Measurements from ENCODE around the gene HSD17B1. TPM values are rescaled to one million over a fixed set of nuclear protein-coding genes. Genes with fewer than 3 reads are reported as not detected.

Gene HSD17B1
- total RNA-seq, 1 experiment from 2014 or later, result 1.5 TPM

- Histone ChIP-seq H3K4me3 (ENCODE audit: low read length) (no peak overlapping the region), H3K27ac (ENCODE audit: low read length) (peak overlapping the region; percentile 74), H2AFZ (ENCODE audit: low read length) (no peak overlapping the region), H3K4me2 (ENCODE audit: low read length) (no peak overlapping the region), H3K27me3 (ENCODE audit: low read length) (no peaks in the 10 kb centered on the region), H3K4me1 (ENCODE audit: insufficient read depth, low read length) (peaks cover 30% of the 10 kb centered on the region), H3F3A (ENCODE audit: low read length, unreplicated experiment) (no peaks in the 10 kb centered on the region), H3K9me3 (ENCODE audit: low read length) (no peaks in the 10 kb centered on the region), H3K79me2 (ENCODE audit: low read length) (no peaks in the 10 kb centered on the region), H4K20me1 (ENCODE audit: low read length) (no peaks in the 10 kb centered on the region), H3K9ac (ENCODE audit: low read length) (no peak overlapping the region), H3K9me2 (replicated peaks; ENCODE audit: low read length) (no peaks in the 10 kb centered on the region), H3K36me3 (ENCODE audit: low read depth, low read length) (no peaks in the 10 kb centered on the region; the same call in 1 of the 2 replicates)
- TF ChIP-seq EZH2 (IDR thresholded peaks at IDR 0.05; ENCODE audit: low read length, unreplicated experiment), result no peak
- no peak for TF ChIP-seq EZH2phosphoT487 (IDR thresholded peaks at IDR 0.05; ENCODE audit: borderline replicate concordance, low read length)
- TF ChIP-seq, protein P1, sequence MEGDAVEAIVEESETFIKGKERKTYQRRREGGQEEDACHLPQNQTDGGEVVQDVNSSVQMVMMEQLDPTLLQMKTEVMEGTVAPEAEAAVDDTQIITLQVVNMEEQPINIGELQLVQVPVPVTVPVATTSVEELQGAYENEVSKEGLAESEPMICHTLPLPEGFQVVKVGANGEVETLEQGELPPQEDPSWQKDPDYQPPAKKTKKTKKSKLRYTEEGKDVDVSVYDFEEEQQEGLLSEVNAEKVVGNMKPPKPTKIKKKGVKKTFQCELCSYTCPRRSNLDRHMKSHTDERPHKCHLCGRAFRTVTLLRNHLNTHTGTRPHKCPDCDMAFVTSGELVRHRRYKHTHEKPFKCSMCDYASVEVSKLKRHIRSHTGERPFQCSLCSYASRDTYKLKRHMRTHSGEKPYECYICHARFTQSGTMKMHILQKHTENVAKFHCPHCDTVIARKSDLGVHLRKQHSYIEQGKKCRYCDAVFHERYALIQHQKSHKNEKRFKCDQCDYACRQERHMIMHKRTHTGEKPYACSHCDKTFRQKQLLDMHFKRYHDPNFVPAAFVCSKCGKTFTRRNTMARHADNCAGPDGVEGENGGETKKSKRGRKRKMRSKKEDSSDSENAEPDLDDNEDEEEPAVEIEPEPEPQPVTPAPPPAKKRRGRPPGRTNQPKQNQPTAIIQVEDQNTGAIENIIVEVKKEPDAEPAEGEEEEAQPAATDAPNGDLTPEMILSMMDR (conservative IDR thresholded peaks at IDR 0.05; ENCODE audit: low read depth, low read length), result no peak
- DNase-seq (no peak), ATAC-seq (no peak)
- BruUV-seq (replicated peaks), result no TSS peak
- intact Hi-C loops (cut with micrococcal nuclease), result no loop called here
- ChIA-PET CTCF (no interaction called here), POLR2A (ENCODE audit: unreplicated experiment) (no interaction called here)
Measured at GRCh38 chr17:42521036-42521435, 31.7 kb upstream of the HSD17B1 start.

DNA sequence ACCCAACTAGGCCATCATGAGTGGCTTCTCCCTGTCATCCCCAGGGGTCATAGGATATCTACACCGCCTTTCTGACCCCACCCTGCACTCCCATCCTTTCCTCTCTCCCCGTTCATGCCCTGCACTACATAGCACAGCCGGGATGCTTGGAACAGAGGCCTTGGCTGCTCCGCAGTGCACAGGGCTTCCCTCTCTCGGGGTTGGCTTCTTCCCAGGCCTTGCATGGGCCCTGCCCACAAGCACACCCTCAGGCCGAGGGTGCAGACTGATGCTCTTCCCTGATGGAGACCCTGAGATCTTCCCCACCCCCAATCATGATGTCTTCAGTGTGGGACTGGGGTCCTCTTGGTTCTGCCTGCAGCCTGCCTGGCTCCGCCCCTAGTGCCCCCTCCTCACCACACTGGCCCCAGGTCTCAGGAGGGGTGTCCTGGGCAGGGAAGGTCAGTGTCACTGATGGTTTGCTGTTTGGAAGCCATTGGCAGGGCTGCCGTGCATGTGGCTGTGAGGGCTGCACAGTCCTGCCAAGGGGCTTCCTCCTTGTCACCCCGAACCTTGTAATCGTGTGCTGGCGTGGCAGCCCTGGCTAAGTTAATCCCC, 31.0 kb upstream of the HSD17B1 start:
- Histone ChIP-seq H3K79me2 (ENCODE audit: low read length) (no peaks in the 10 kb centered on the region), H2AFZ (ENCODE audit: low read length) (no peak overlapping the region), H3K4me1 (ENCODE audit: insufficient read depth, low read length) (peaks cover 30% of the 10 kb centered on the region), H3K9me2 (replicated peaks; ENCODE audit: low read length) (no peaks in the 10 kb centered on the region), H3K4me2 (ENCODE audit: low read length) (no peak overlapping the region), H3K27ac (ENCODE audit: low read length) (no peak overlapping the region), H4K20me1 (ENCODE audit: low read length) (no peaks in the 10 kb centered on the region), H3K4me3 (ENCODE audit: low read length) (no peak overlapping the region), H3K9me3 (ENCODE audit: low read length) (no peaks in the 10 kb centered on the region), H3K36me3 (ENCODE audit: low read depth, low read length) (no peaks in the 10 kb centered on the region; the same call in 1 of the 2 replicates), H3F3A (ENCODE audit: low read length, unreplicated experiment) (no peaks in the 10 kb centered on the region), H3K27me3 (ENCODE audit: low read length) (no peaks in the 10 kb centered on the region), H3K9ac (ENCODE audit: low read length) (no peak overlapping the region)
- TF ChIP-seq, protein P1 (conservative IDR thresholded peaks at IDR 0.05; ENCODE audit: low read depth, low read length), result no peak
- no peak for TF ChIP-seq EZH2 (IDR thresholded peaks at IDR 0.05; ENCODE audit: low read length, unreplicated experiment)
- no peak for TF ChIP-seq EZH2phosphoT487 (IDR thresholded peaks at IDR 0.05; ENCODE audit: borderline replicate concordance, low read length)
- CTCF ChIA-PET, result no interaction called here
- no peak for DNase-seq
- POLR2A ChIA-PET (ENCODE audit: unreplicated experiment), result no interaction called here
- no TSS peak for BruUV-seq (replicated peaks)
- intact Hi-C loops (cut with micrococcal nuclease), result no loop called here
- no peak for ATAC-seq

- no peak overlapping the region for H2AFZ ChIP-seq (ENCODE audit: low read length)
- TF ChIP-seq, protein P1 (conservative IDR thresholded peaks at IDR 0.05; ENCODE audit: low read depth, low read length), result no peak
- TF ChIP-seq EZH2 (IDR thresholded peaks at IDR 0.05; ENCODE audit: low read length, unreplicated experiment), result no peak
- no peak for TF ChIP-seq EZH2phosphoT487 (IDR thresholded peaks at IDR 0.05; ENCODE audit: borderline replicate concordance, low read length)
- no peaks in the 10 kb centered on the region for H3F3A ChIP-seq (ENCODE audit: low read length, unreplicated experiment)
- no TSS peak for BruUV-seq (replicated peaks)
- no peaks in the 10 kb centered on the region; the same call in 1 of the 2 replicates for H3K36me3 ChIP-seq (ENCODE audit: low read depth, low read length)
- ChIA-PET POLR2A (ENCODE audit: unreplicated experiment) (no interaction called here), CTCF (no interaction called here)
- no peak for ATAC-seq
- no peaks in the 10 kb centered on the region for H3K9me3 ChIP-seq (ENCODE audit: low read length)
- intact Hi-C loops (cut with micrococcal nuclease), result no loop called here
- no peak overlapping the region for H3K4me2 ChIP-seq (ENCODE audit: low read length)
- H3K9ac ChIP-seq (ENCODE audit: low read length), result no peak overlapping the region
- H3K4me3 ChIP-seq (ENCODE audit: low read length), result no peak overlapping the region
- H4K20me1 ChIP-seq (ENCODE audit: low read length), result no peaks in the 10 kb centered on the region
- peaks cover 30% of the 10 kb centered on the region for H3K4me1 ChIP-seq (ENCODE audit: insufficient read depth, low read length)
- no peaks in the 10 kb centered on the region for H3K79me2 ChIP-seq (ENCODE audit: low read length)
- no peaks in the 10 kb centered on the region for H3K9me2 ChIP-seq (replicated peaks; ENCODE audit: low read length)
- DNase-seq, result no peak
- H3K27ac ChIP-seq (ENCODE audit: low read length), result no peak overlapping the region
- no peaks in the 10 kb centered on the region for H3K27me3 ChIP-seq (ENCODE audit: low read length)
Measured at GRCh38 chr17:42522263-42522790, 30.4 kb upstream of the HSD17B1 start.

Data from PC-3 (cell line).